ENCODE data around the gene IGFBP4. TPM values are rescaled to one million over a fixed set of nuclear protein-coding genes. Genes with fewer than 3 reads are reported as not detected.

Gene IGFBP4
- total RNA-seq, 1 donor from 2014 or later, result 176 TPM

GRCh38 chr17:40466298-40466971 is 23.2 kb downstream of the IGFBP4 start:
- intact Hi-C loops (cut with micrococcal nuclease), result no loop called here
- ATAC-seq, result no peak
- no peak for DNase-seq

GRCh38 chr17:40467281-40467867 is 24.1 kb downstream of the IGFBP4 start:
- intact Hi-C loops (cut with micrococcal nuclease), result no loop called here
- no peak for DNase-seq
- ATAC-seq, result no peak

- DNase-seq, result no peak
- intact Hi-C loops (cut with micrococcal nuclease), result no loop called here
- ATAC-seq, result no peak
These were observed 25.3 kb downstream of the IGFBP4 start for GRCh38 chr17:40468560-40468959.

- DNase-seq, result no peak
- no peak for ATAC-seq
- intact Hi-C loops (cut with micrococcal nuclease), result no loop called here
These were observed 26.8 kb downstream of the IGFBP4 start for GRCh38 chr17:40469805-40470675.

- no peak for DNase-seq
- intact Hi-C loops (cut with micrococcal nuclease), result no loop called here
- no peak for ATAC-seq
These were observed 27.9 kb downstream of the IGFBP4 start for GRCh38 chr17:40470932-40471828.

GRCh38 chr17:40471846-40472732 is 28.8 kb downstream of the IGFBP4 start:
- ATAC-seq (no peak), DNase-seq (no peak)
- intact Hi-C loops (cut with micrococcal nuclease), result no loop called here

GRCh38 chr17:40472733-40473452 is 29.6 kb downstream of the IGFBP4 start:
- intact Hi-C loops (cut with micrococcal nuclease), result no loop called here
- ATAC-seq (no peak), DNase-seq (no peak)

- intact Hi-C loops (cut with micrococcal nuclease), result no loop called here
- ATAC-seq (no peak), DNase-seq (no peak)
These were observed 30.5 kb downstream of the IGFBP4 start for GRCh38 chr17:40473573-40474365.

GRCh38 chr17:40474419-40475002 is 31.3 kb downstream of the IGFBP4 start:
- intact Hi-C loops (cut with micrococcal nuclease), result no loop called here
- no peak for DNase-seq
- ATAC-seq, result no peak

- intact Hi-C loops (cut with micrococcal nuclease), result no loop called here
- no peak for ATAC-seq
- no peak for DNase-seq
These were observed 32.1 kb downstream of the IGFBP4 start for GRCh38 chr17:40475234-40475908.

GRCh38 chr17:40477796-40478195 is 34.5 kb downstream of the IGFBP4 start:
- DNase-seq (no peak), ATAC-seq (no peak)
- intact Hi-C loops (cut with micrococcal nuclease), result no loop called here

GRCh38 chr17:40478486-40478885 is 35.2 kb downstream of the IGFBP4 start:
- ATAC-seq, result no peak
- intact Hi-C loops (cut with micrococcal nuclease), result no loop called here
- no peak for DNase-seq

GRCh38 chr17:40479754-40480480 is 36.7 kb downstream of the IGFBP4 start:
- DNase-seq, result no peak
- intact Hi-C loops (cut with micrococcal nuclease), result no loop called here
- no peak for ATAC-seq

GRCh38 chr17:40480501-40481003 is 37.3 kb downstream of the IGFBP4 start:
- intact Hi-C loops (cut with micrococcal nuclease), result no loop called here
- DNase-seq, result no peak
- ATAC-seq, result peak; percentile 41

- intact Hi-C loops (cut with micrococcal nuclease), result no loop called here
- no peak for DNase-seq
- ATAC-seq, result no peak
These were observed 37.9 kb downstream of the IGFBP4 start for GRCh38 chr17:40481106-40481505.

Data from left ventricle myocardium superior (tissue), 1 donor.